Liver (tissue), 9 donors: Measurements from ENCODE around the gene HOXD12. TPM values are rescaled to one million over a fixed set of nuclear protein-coding genes. Genes with fewer than 3 reads are reported as not detected.

Experiments
- DNase-seq: peaks from one replicate; pipeline ENCODE4 v3.0.0-alpha.2; 2017; ENCODE audit warnings: low spot score
- H3K27ac ChIP-seq, 2 donors: one replicate each; pipeline ENCODE4 v1.7.0; 2013; ENCODE audit warnings: inconsistent platforms in 2 of 2, low read length in 2 of 2, control low read depth in 1 of 2, low read depth in 1 of 2, mild to moderate bottlenecking in 1 of 2
- H3K27me3 ChIP-seq, 4 donors: one replicate each; pipeline versions ENCODE4 v1.6.1 to v1.7.0; 2013; ENCODE audit warnings: low read length in 3 of 4, inconsistent platforms in 1 of 4, mild to moderate bottlenecking in 1 of 4, moderate library complexity in 1 of 4; ENCODE audit not compliant: control insufficient read depth in 4 of 4, insufficient read depth in 4 of 4
- H3K36me3 ChIP-seq, 4 donors: one replicate each; pipeline versions ENCODE4 v1.6.1 to v1.7.0; 2013; ENCODE audit warnings: low read length in 3 of 4, mild to moderate bottlenecking in 3 of 4, low read depth in 1 of 4, moderate library complexity in 1 of 4; ENCODE audit not compliant: control insufficient read depth in 4 of 4, insufficient read depth in 3 of 4
- H3K4me1 ChIP-seq, 4 donors: one replicate each; pipeline versions ENCODE4 v1.6.1 to v1.7.0; 2013; ENCODE audit warnings: low read length in 3 of 4, mild to moderate bottlenecking in 3 of 4, moderate library complexity in 1 of 4; ENCODE audit not compliant: control insufficient read depth in 4 of 4, insufficient read depth in 4 of 4
- H3K4me3 ChIP-seq, 3 donors: one replicate each; pipeline versions ENCODE4 v1.6.1 to v1.7.0; 2013; ENCODE audit warnings: low read length in 3 of 3, control low read depth in 1 of 3, low read depth in 1 of 3, mild to moderate bottlenecking in 1 of 3
- H3K9ac ChIP-seq, 2 donors: one replicate each; pipeline ENCODE4 v1.7.0; 2013; ENCODE audit warnings: low read length in 2 of 2, mild to moderate bottlenecking in 2 of 2, moderate library complexity in 2 of 2, control low read depth in 1 of 2, low read depth in 1 of 2
- H3K9me3 ChIP-seq, 4 donors: one replicate each; pipeline versions ENCODE4 v1.6.1 to v1.7.0; 2013; ENCODE audit warnings: low read length in 3 of 4; ENCODE audit not compliant: control insufficient read depth in 4 of 4
- ATF3 ChIP-seq: IDR thresholded peaks from 2 replicates; pipeline ENCODE4 v1.6.1; 2016; ENCODE audit warnings: antibody characterized with exemption
- EGR1 ChIP-seq, 2 donors: IDR thresholded peaks; 2 replicates each; pipeline ENCODE4 v1.6.1; 2016 to 2018; ENCODE audit warnings: antibody characterized with exemption in 2 of 2, low read depth in 2 of 2
- FOXA1 ChIP-seq: IDR thresholded peaks from 2 replicates; pipeline ENCODE4 v1.6.1; 2016; ENCODE audit warnings: antibody characterized with exemption
- FOXA2 ChIP-seq: IDR thresholded peaks from 2 replicates; pipeline ENCODE4 v1.6.1; 2016; ENCODE audit warnings: antibody characterized with exemption
- GABPA ChIP-seq, 2 donors: IDR thresholded peaks in 1 of 2; conservative IDR thresholded peaks in 1 of 2; 2 replicates each; pipeline ENCODE4 v1.6.1; 2016; ENCODE audit warnings: antibody characterized with exemption in 2 of 2, mild to moderate bottlenecking in 1 of 2, moderate library complexity in 1 of 2
- HNF4A ChIP-seq, 2 donors: conservative IDR thresholded peaks; 2 replicates each; pipeline ENCODE4 v1.6.1; 2016; ENCODE audit warnings: antibody characterized with exemption in 2 of 2, mild to moderate bottlenecking in 2 of 2
- HNF4G ChIP-seq: IDR thresholded peaks from 2 replicates; pipeline ENCODE4 v1.6.1; 2016; ENCODE audit warnings: antibody characterized with exemption
- JUND ChIP-seq, 2 donors: IDR thresholded peaks; 2 replicates each; pipeline ENCODE4 v1.6.1; 2016; ENCODE audit warnings: antibody characterized with exemption in 2 of 2
- NR2F2 ChIP-seq: IDR thresholded peaks from 2 replicates; pipeline ENCODE4 v1.6.1; 2016; ENCODE audit warnings: antibody characterized with exemption
- RAD21 ChIP-seq, 2 donors: IDR thresholded peaks; 2 replicates each; pipeline ENCODE4 v1.6.1; 2016; ENCODE audit warnings: antibody characterized with exemption in 2 of 2, mild to moderate bottlenecking in 2 of 2
- REST ChIP-seq: IDR thresholded peaks from 2 replicates; pipeline ENCODE4 v1.6.1; 2016; ENCODE audit warnings: antibody characterized with exemption, mild to moderate bottlenecking
- RXRA ChIP-seq, 2 donors: IDR thresholded peaks; 2 replicates each; pipeline ENCODE4 v1.6.1; 2017 to 2018; ENCODE audit warnings: antibody characterized with exemption in 2 of 2, mild to moderate bottlenecking in 1 of 2
- SP1 ChIP-seq: IDR thresholded peaks from 2 replicates; pipeline ENCODE4 v1.6.1; 2018; ENCODE audit warnings: antibody characterized with exemption, mild to moderate bottlenecking
- TAF1 ChIP-seq: conservative IDR thresholded peaks from 2 replicates; pipeline ENCODE4 v1.6.1; 2016; ENCODE audit warnings: antibody characterized with exemption, mild to moderate bottlenecking
- YY1 ChIP-seq: IDR thresholded peaks from 2 replicates; pipeline ENCODE4 v1.6.1; 2016; ENCODE audit warnings: antibody characterized with exemption, mild to moderate bottlenecking
- ZBTB33 ChIP-seq: IDR thresholded peaks from 2 replicates; pipeline ENCODE4 v1.6.1; 2016; ENCODE audit warnings: antibody characterized with exemption
- WGBS: extraction: QIAGEN DNeasy Blood & Tissue Kit; methylation state at CpG from one replicate; pipeline ENCODE4 v1.1.7; 2013; 5-methylcytosine and 5-hydroxymethylcytosine counted together
- polyA plus RNA-seq, 2 donors: library from polyadenylated mRNA; stranded (reverse) in 1 of 2; unstranded in 1 of 2; fragments of 200-250 nt in 1 of 2; fragments of >200 nt in 1 of 2; fragmentation: Nextera tagmentation in 1 of 2; extraction: Ambion mirVana in 1 of 2; gene quantifications; one replicate each; pipeline versions ENCODE4 v1.2.1 to v1.2.3, GENCODE V29; 2013 to 2015
- total RNA-seq, 2 donors: library from RNA; depleted of rRNA; stranded (reverse); fragments of >200 nt; gene quantifications; one replicate each; pipeline ENCODE4 v1.2.3, GENCODE V29; 2014
- TF ChIP-seq, protein P1 (sequence below): IDR thresholded peaks from 2 replicates; pipeline ENCODE4 v1.6.1; 2016; ENCODE audit warnings: antibody characterized with exemption
- TF ChIP-seq, protein P2 (sequence below): fragments of 150-350 bp; IDR thresholded peaks from 2 replicates; pipeline ENCODE4 v1.5.1; 2017; ENCODE audit warnings: improper control_type of control experiment, low read depth, low read length; ENCODE audit not compliant: missing input control
- donor health status: healthy.
- donor health status: healthy.
- donor health status: healthy.
- donor health status: healthy.
- donor health status: healthy.

Gene HOXD12
- total and polyA plus RNA-seq, 4 donors, result not detected

DNA sequence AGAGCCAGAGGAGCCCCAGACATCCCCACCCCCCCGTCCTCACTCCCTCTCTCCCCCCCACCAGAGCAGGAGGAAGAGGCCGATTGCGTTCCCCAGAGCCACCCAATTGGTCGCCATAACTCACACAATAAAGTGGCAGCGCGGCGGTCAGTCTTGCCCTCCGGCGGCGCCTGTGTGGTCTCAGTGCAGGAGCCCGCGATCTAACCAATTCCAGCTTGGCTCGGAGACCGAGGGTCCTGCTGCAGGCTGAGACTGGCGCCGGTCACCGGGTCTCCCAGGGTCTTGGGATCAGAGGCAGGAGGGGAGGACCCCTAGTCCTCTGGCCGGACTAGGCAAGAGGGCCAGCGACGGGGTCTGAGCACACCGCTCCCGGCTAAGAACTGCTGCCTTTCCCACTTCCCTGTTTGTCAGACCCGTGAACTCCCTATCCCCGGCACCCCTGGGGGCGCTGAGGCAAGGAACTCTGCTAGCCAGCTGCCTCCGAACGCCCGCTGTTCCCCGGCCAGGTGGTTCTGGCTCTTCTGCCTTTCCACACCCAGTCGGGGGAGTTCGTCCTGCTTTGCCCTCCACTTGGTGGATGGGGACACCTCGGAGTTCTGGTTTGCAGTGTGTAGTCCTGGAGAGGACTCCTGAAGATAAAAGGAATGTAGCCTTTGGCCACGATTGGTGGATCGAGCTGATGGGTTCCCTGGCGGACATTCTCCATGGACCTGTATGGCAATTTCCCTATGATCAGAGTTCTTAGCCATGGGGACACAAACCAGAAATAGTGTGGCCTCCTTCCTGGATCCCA lies 1.0 kb upstream of the HOXD12 start:
- no peak overlapping the region for H3K4me3 ChIP-seq
- no peaks in the 10 kb centered on the region for H3K36me3 ChIP-seq
- no peak overlapping the region for H3K27ac ChIP-seq
- WGBS, result 7% methylated on average over 35 of the region's 35 CpGs
- peaks cover 1 to 17% (median 14%) of the 10 kb centered on the region in 4 donors for H3K4me1 ChIP-seq
- no peak overlapping the region for H3K9ac ChIP-seq
- H3K9me3 ChIP-seq, result peaks cover 0 to 4% (median 2%) of the 10 kb centered on the region in 4 donors
- TF ChIP-seq, protein P1, sequence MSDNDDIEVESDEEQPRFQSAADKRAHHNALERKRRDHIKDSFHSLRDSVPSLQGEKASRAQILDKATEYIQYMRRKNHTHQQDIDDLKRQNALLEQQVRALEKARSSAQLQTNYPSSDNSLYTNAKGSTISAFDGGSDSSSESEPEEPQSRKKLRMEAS, result no peak
- TF ChIP-seq GABPA (IDR thresholded peaks at IDR 0.05 in 1 of 2, conservative IDR thresholded peaks at IDR 0.05 in 1 of 2) (no peak), ATF3 (no peak)
- peaks cover 7 to 68% (median 36%) of the 10 kb centered on the region in 4 donors for H3K27me3 ChIP-seq
- DNase-seq, result no peak

- Histone ChIP-seq H3K9ac (no peak overlapping the region), H3K27ac (no peak overlapping the region), H3K27me3 (peaks cover 7 to 72% (median 36%) of the 10 kb centered on the region in 4 donors), H3K36me3 (no peaks in the 10 kb centered on the region), H3K9me3 (peaks cover 0 to 4% (median under 1%) of the 10 kb centered on the region in 4 donors), H3K4me3 (no peak overlapping the region), H3K4me1 (peaks cover 1 to 17% (median 14%) of the 10 kb centered on the region in 4 donors)
- WGBS, result 9% methylated on average over 30 of the region's 30 CpGs
- TF ChIP-seq TAF1 (no peak), ATF3 (no peak), FOXA1 (no peak), ZBTB33 (no peak), HNF4A (conservative IDR thresholded peaks at IDR 0.05) (no peak), EGR1 (IDR thresholded peaks at IDR 0.05; ENCODE audit: low read depth in 2 of 2) (no peak), RXRA (IDR thresholded peaks at IDR 0.05) (no peak), YY1 (no peak), GABPA (IDR thresholded peaks at IDR 0.05 in 1 of 2, conservative IDR thresholded peaks at IDR 0.05 in 1 of 2) (no peak), HNF4G (no peak), NR2F2 (no peak), SP1 (no peak), FOXA2 (no peak), RAD21 (IDR thresholded peaks at IDR 0.05) (no peak), JUND (IDR thresholded peaks at IDR 0.05) (no peak), REST (no peak)
- TF ChIP-seq, protein P1, result no peak
- TF ChIP-seq, protein P2, sequence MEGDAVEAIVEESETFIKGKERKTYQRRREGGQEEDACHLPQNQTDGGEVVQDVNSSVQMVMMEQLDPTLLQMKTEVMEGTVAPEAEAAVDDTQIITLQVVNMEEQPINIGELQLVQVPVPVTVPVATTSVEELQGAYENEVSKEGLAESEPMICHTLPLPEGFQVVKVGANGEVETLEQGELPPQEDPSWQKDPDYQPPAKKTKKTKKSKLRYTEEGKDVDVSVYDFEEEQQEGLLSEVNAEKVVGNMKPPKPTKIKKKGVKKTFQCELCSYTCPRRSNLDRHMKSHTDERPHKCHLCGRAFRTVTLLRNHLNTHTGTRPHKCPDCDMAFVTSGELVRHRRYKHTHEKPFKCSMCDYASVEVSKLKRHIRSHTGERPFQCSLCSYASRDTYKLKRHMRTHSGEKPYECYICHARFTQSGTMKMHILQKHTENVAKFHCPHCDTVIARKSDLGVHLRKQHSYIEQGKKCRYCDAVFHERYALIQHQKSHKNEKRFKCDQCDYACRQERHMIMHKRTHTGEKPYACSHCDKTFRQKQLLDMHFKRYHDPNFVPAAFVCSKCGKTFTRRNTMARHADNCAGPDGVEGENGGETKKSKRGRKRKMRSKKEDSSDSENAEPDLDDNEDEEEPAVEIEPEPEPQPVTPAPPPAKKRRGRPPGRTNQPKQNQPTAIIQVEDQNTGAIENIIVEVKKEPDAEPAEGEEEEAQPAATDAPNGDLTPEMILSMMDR, result no peak
- DNase-seq, result no peak
Measured at GRCh38 chr2:176099159-176099727, 352 bp upstream of the HOXD12 start.
